HL-60 (cell line): ENCODE measurements around the gene MYO9B.

ENCODE experiments used
- DNase-seq, 2 experiments: peaks; one replicate each; pipeline ENCODE4 v3.0.0-alpha.2; 2010 to 2020; ENCODE audit warnings: low read depth in 1 of 2, low spot score in 1 of 2
- H3K27ac ChIP-seq: fragments of 250-450 bp; sonication (Bioruptor Pico); replicated peaks from 2 replicates; pipeline ENCODE4 v1.5.1; 2020; ENCODE audit warnings: mild to moderate bottlenecking, moderate library complexity
- H3K27me3 ChIP-seq: fragments of 250-450 bp; sonication (Bioruptor Pico); 2 replicates; pipeline ENCODE4 v1.5.1; 2021; ENCODE audit warnings: mild to moderate bottlenecking, moderate library complexity; ENCODE audit not compliant: insufficient read depth, poor library complexity, severe bottlenecking
- H3K4me3 ChIP-seq: replicated peaks from 2 replicates; pipeline ENCODE4 v1.5.1; 2011; ENCODE audit warnings: mild to moderate bottlenecking, control low read depth, low read length; ENCODE audit not compliant: insufficient read depth
- GABPA ChIP-seq: IDR thresholded peaks from 2 replicates; pipeline ENCODE4 v1.6.1; 2012; ENCODE audit warnings: low read depth
- POLR2AphosphoS5 ChIP-seq: IDR thresholded peaks from 2 replicates; pipeline ENCODE4 v1.6.1; 2012; ENCODE audit warnings: low read depth
- SPI1 ChIP-seq: IDR thresholded peaks from 2 replicates; pipeline ENCODE4 v1.6.1; 2012; ENCODE audit warnings: low read depth, mild to moderate bottlenecking, borderline replicate concordance
- TF ChIP-seq, protein P1 (sequence below): IDR thresholded peaks from one replicate; pipeline ENCODE4 v1.5.1; 2011; ENCODE audit warnings: low read length, control low read depth, inconsistent platforms; ENCODE audit not compliant: insufficient read depth
- TF ChIP-seq, protein P2 (sequence below): IDR thresholded peaks from 2 replicates; pipeline ENCODE4 v1.6.1; 2012; ENCODE audit warnings: low read depth; ENCODE audit not compliant: insufficient replicate concordance

The MYO9B gene

DNA sequence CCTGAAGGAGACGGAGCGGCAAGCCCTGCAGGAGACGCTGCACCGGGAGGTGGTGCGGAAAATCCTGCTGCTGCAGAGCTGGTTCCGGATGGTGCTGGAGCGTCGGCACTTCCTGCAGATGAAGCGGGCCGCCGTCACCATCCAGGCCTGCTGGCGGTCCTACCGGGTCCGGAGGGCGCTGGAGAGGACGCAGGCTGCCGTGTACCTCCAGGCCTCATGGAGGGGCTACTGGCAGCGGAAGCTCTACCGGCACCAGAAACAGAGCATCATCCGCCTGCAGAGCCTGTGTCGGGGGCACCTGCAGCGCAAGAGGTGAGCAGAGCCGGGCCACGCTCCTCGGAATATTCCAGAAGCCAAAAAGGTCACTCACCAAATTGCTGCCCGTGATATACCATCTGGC is 117.2 kb downstream of the MYO9B start:
- Histone ChIP-seq H3K4me3 (no peak overlapping the region), H3K27me3 (no peaks in the 10 kb centered on the region), H3K27ac (no peak overlapping the region)
- TF ChIP-seq, protein P1, sequence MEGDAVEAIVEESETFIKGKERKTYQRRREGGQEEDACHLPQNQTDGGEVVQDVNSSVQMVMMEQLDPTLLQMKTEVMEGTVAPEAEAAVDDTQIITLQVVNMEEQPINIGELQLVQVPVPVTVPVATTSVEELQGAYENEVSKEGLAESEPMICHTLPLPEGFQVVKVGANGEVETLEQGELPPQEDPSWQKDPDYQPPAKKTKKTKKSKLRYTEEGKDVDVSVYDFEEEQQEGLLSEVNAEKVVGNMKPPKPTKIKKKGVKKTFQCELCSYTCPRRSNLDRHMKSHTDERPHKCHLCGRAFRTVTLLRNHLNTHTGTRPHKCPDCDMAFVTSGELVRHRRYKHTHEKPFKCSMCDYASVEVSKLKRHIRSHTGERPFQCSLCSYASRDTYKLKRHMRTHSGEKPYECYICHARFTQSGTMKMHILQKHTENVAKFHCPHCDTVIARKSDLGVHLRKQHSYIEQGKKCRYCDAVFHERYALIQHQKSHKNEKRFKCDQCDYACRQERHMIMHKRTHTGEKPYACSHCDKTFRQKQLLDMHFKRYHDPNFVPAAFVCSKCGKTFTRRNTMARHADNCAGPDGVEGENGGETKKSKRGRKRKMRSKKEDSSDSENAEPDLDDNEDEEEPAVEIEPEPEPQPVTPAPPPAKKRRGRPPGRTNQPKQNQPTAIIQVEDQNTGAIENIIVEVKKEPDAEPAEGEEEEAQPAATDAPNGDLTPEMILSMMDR = no peak
- TF ChIP-seq GABPA (no peak), POLR2AphosphoS5 (no peak), SPI1 (no peak)
- TF ChIP-seq, protein P2, sequence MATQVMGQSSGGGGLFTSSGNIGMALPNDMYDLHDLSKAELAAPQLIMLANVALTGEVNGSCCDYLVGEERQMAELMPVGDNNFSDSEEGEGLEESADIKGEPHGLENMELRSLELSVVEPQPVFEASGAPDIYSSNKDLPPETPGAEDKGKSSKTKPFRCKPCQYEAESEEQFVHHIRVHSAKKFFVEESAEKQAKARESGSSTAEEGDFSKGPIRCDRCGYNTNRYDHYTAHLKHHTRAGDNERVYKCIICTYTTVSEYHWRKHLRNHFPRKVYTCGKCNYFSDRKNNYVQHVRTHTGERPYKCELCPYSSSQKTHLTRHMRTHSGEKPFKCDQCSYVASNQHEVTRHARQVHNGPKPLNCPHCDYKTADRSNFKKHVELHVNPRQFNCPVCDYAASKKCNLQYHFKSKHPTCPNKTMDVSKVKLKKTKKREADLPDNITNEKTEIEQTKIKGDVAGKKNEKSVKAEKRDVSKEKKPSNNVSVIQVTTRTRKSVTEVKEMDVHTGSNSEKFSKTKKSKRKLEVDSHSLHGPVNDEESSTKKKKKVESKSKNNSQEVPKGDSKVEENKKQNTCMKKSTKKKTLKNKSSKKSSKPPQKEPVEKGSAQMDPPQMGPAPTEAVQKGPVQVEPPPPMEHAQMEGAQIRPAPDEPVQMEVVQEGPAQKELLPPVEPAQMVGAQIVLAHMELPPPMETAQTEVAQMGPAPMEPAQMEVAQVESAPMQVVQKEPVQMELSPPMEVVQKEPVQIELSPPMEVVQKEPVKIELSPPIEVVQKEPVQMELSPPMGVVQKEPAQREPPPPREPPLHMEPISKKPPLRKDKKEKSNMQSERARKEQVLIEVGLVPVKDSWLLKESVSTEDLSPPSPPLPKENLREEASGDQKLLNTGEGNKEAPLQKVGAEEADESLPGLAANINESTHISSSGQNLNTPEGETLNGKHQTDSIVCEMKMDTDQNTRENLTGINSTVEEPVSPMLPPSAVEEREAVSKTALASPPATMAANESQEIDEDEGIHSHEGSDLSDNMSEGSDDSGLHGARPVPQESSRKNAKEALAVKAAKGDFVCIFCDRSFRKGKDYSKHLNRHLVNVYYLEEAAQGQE = no peak
- DNase-seq = no peak

DNA sequence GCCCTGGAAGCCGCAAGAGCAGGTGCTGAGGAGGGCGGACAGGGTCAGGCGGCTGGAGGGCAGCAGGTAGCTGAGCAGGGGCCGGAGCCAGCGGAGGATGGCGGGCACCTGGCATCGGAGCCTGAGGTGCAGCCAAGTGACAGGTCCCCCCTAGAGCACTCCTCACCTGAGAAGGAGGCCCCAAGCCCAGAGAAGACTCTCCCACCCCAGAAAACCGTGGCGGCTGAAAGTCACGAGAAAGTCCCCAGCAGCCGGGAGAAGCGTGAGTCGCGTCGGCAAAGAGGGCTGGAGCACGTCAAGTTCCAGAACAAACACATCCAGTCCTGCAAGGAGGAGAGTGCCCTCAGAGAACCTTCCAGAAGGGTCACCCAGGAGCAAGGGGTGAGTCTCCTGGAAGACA is 119.0 kb downstream of the MYO9B start:
- DNase-seq = no peak
- Histone ChIP-seq H3K27ac (no peak overlapping the region), H3K27me3 (no peaks in the 10 kb centered on the region), H3K4me3 (no peak overlapping the region)
- TF ChIP-seq, protein P1 = no peak
- TF ChIP-seq SPI1 (no peak), POLR2AphosphoS5 (no peak), GABPA (no peak)
- TF ChIP-seq, protein P2 = no peak

DNA sequence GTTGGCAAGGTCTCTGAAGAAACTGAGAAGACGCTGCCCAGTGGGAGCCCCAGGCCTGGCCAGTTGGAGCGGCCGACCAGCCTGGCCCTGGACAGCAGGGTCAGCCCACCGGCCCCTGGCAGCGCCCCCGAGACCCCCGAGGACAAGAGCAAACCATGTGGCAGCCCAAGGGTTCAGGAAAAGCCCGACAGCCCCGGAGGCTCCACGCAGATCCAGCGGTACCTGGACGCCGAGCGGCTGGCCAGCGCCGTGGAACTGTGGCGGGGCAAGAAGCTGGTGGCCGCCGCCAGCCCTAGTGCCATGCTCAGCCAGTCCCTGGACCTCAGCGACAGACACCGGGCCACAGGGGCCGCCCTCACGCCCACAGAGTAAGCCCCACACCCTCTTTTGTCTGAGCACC is 119.5 kb downstream of the MYO9B start:
- DNase-seq = no peak
- H3K4me3 ChIP-seq = no peak overlapping the region
- TF ChIP-seq SPI1 (no peak), POLR2AphosphoS5 (no peak), GABPA (no peak)
- TF ChIP-seq, protein P2 = no peak
- TF ChIP-seq, protein P1 = no peak
- no peak overlapping the region for H3K27ac ChIP-seq
- H3K27me3 ChIP-seq = no peaks in the 10 kb centered on the region
